Stomach smooth muscle (tissue), 2 donors: ENCODE results near the gene SIK3.

ENCODE experiments used
- H3K27ac ChIP-seq: one replicate; pipeline ENCODE4 v1.7.0; 2013; ENCODE audit warnings: mild to moderate bottlenecking, low read length, inconsistent platforms
- H3K27me3 ChIP-seq, 2 donors: one replicate each; pipeline ENCODE4 v1.7.0; 2013; ENCODE audit warnings: low read length in 2 of 2; ENCODE audit not compliant: insufficient read depth in 2 of 2, control insufficient read depth in 1 of 2
- H3K36me3 ChIP-seq, 2 donors: one replicate each; pipeline ENCODE4 v1.7.0; 2013; ENCODE audit warnings: low read length in 2 of 2; ENCODE audit not compliant: control insufficient read depth in 2 of 2, insufficient read depth in 2 of 2
- H3K4me1 ChIP-seq: one replicate; pipeline ENCODE4 v1.7.0; 2013; ENCODE audit warnings: low read length; ENCODE audit not compliant: control insufficient read depth, insufficient read depth
- H3K4me3 ChIP-seq, 2 donors: one replicate each; pipeline ENCODE4 v1.7.0; 2013; ENCODE audit warnings: low read length in 2 of 2
- H3K9ac ChIP-seq, 2 donors: one replicate each; pipeline ENCODE4 v1.7.0; 2013; ENCODE audit warnings: low read length in 2 of 2, mild to moderate bottlenecking in 1 of 2
- H3K9me3 ChIP-seq, 2 donors: one replicate each; pipeline ENCODE4 v1.7.0; 2013; ENCODE audit warnings: low read length in 2 of 2; ENCODE audit not compliant: control insufficient read depth in 2 of 2
- donor health status: healthy.
- donor health status: Pancreatic carcinoma.

The SIK3 gene

GRCh38 chr11:116879800-116880625 is 218.2 kb downstream of the SIK3 start:
- Histone ChIP-seq H3K9me3 (no peaks in the 10 kb centered on the region), H3K27ac (no peak overlapping the region), H3K9ac (no peak overlapping the region), H3K27me3 (no peaks in the 10 kb centered on the region), H3K36me3 (peaks cover 16 to 17% of the 10 kb centered on the region in 2 donors), H3K4me3 (no peak overlapping the region), H3K4me1 (no peaks in the 10 kb centered on the region)

- Histone ChIP-seq H3K4me3 (no peak overlapping the region), H3K27ac (no peak overlapping the region), H3K9ac (no peak overlapping the region), H3K4me1 (no peaks in the 10 kb centered on the region), H3K9me3 (no peaks in the 10 kb centered on the region), H3K27me3 (no peaks in the 10 kb centered on the region), H3K36me3 (peaks cover 35 to 40% of the 10 kb centered on the region in 2 donors)
These were observed 221.6 kb downstream of the SIK3 start for GRCh38 chr11:116876656-116877055.

DNA sequence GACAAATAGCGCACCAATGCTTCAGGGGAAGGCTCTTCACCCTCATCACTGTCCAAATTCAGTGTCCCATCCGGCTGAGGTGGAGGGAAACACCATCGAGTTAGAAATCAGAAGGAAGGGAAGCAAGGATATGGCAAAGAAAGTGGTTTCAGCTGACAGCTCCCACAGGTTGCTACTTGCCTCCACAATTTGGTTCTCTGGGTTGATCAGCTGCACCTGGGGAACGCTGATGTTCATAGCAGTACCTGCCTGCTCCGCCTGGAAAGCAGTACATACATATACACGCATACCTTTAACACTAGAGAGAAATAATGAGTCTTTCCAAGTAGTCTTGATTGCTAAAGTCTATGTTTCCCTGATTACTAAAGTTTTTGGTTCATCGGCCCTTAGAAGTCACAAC is 223.0 kb downstream of the SIK3 start:
- Histone ChIP-seq H3K27me3 (no peaks in the 10 kb centered on the region), H3K9ac (no peak overlapping the region)

GRCh38 chr11:116874251-116874650 is 224.0 kb downstream of the SIK3 start:
- no peak overlapping the region for H3K27ac ChIP-seq
- H3K4me1 ChIP-seq: no peaks in the 10 kb centered on the region
- H3K4me3 ChIP-seq: no peak overlapping the region
- no peaks in the 10 kb centered on the region for H3K9me3 ChIP-seq
- H3K27me3 ChIP-seq: no peaks in the 10 kb centered on the region
- no peak overlapping the region for H3K9ac ChIP-seq
- H3K36me3 ChIP-seq: peaks cover 54 to 57% of the 10 kb centered on the region in 2 donors

More for the DNA sequence above, 223.0 kb downstream of the SIK3 start:
- H3K36me3 ChIP-seq: peaks cover 46 to 51% of the 10 kb centered on the region in 2 donors
- H3K4me3 ChIP-seq: no peak overlapping the region
- H3K4me1 ChIP-seq: no peaks in the 10 kb centered on the region
- H3K27ac ChIP-seq: no peak overlapping the region
- H3K9me3 ChIP-seq: no peaks in the 10 kb centered on the region

DNA sequence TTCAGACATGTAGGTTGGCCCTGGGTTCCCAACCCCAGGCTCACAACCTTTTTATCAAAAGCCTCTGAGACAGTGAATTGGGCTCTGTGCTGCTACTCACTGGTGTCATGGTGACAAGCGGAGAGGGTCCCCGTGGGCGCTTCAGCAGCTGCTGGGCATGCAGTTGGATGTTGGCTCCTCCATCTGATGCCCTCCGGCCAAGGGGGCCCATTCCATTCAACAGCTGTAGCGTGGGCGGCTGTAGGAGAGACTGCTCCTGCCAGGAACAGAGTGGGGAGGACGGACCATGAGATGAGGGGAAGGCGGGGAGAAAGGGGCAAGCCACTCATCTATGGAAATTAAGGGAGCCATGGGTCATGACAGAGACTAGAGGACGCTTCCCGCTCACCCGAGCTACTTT is 224.8 kb downstream of the SIK3 start:
- Histone ChIP-seq H3K27ac (no peak overlapping the region), H3K36me3 (peaks cover 56 to 61% of the 10 kb centered on the region in 2 donors), H3K4me3 (no peak overlapping the region), H3K9ac (no peak overlapping the region), H3K9me3 (no peaks in the 10 kb centered on the region), H3K27me3 (no peaks in the 10 kb centered on the region), H3K4me1 (no peaks in the 10 kb centered on the region)

GRCh38 chr11:116871248-116871647 is 227.0 kb downstream of the SIK3 start:
- Histone ChIP-seq H3K27ac (no peak overlapping the region), H3K4me3 (no peak overlapping the region), H3K9ac (no peak overlapping the region), H3K27me3 (no peaks in the 10 kb centered on the region), H3K4me1 (peaks cover 6% of the 10 kb centered on the region), H3K9me3 (no peaks in the 10 kb centered on the region), H3K36me3 (peaks cover 64 to 73% of the 10 kb centered on the region in 2 donors)

GRCh38 chr11:116870054-116870453 is 228.2 kb downstream of the SIK3 start:
- Histone ChIP-seq H3K27me3 (no peaks in the 10 kb centered on the region), H3K4me3 (no peak overlapping the region), H3K9me3 (no peaks in the 10 kb centered on the region), H3K36me3 (peaks cover 59 to 61% of the 10 kb centered on the region in 2 donors), H3K27ac (no peak overlapping the region), H3K4me1 (peaks cover 6% of the 10 kb centered on the region), H3K9ac (no peak overlapping the region)

- Histone ChIP-seq H3K4me1 (peaks cover 6% of the 10 kb centered on the region), H3K9ac (no peak overlapping the region), H3K27ac (no peak overlapping the region), H3K27me3 (no peaks in the 10 kb centered on the region), H3K9me3 (no peaks in the 10 kb centered on the region), H3K4me3 (no peak overlapping the region), H3K36me3 (peaks cover 58 to 62% of the 10 kb centered on the region in 2 donors)
These were observed 228.6 kb downstream of the SIK3 start for GRCh38 chr11:116869610-116870009.

GRCh38 chr11:116868066-116868465 is 230.2 kb downstream of the SIK3 start:
- no peak overlapping the region for H3K27ac ChIP-seq
- no peaks in the 10 kb centered on the region for H3K9me3 ChIP-seq
- no peak overlapping the region for H3K9ac ChIP-seq
- no peak overlapping the region for H3K4me3 ChIP-seq
- H3K27me3 ChIP-seq: no peaks in the 10 kb centered on the region
- peaks cover 57 to 62% of the 10 kb centered on the region in 2 donors for H3K36me3 ChIP-seq
- H3K4me1 ChIP-seq: peaks cover 6% of the 10 kb centered on the region

- no peaks in the 10 kb centered on the region for H3K9me3 ChIP-seq
- H3K36me3 ChIP-seq: peaks cover 53 to 61% of the 10 kb centered on the region in 2 donors
- no peak overlapping the region for H3K27ac ChIP-seq
- H3K9ac ChIP-seq: no peak overlapping the region
- H3K27me3 ChIP-seq: no peaks in the 10 kb centered on the region
- no peak overlapping the region for H3K4me3 ChIP-seq
- peaks cover 6% of the 10 kb centered on the region for H3K4me1 ChIP-seq
These were observed 230.6 kb downstream of the SIK3 start for GRCh38 chr11:116867619-116868018.

GRCh38 chr11:116866804-116867455 is 231.3 kb downstream of the SIK3 start:
- Histone ChIP-seq H3K4me3 (no peak overlapping the region), H3K9ac (no peak overlapping the region), H3K4me1 (peaks cover 6% of the 10 kb centered on the region), H3K36me3 (peaks cover 50 to 65% of the 10 kb centered on the region in 2 donors), H3K27me3 (no peaks in the 10 kb centered on the region), H3K27ac (no peak overlapping the region), H3K9me3 (no peaks in the 10 kb centered on the region)
